ENCODE data around the gene OR10A3. TPM values are rescaled to one million over a fixed set of nuclear protein-coding genes. Genes with fewer than 3 reads are reported as not detected.
A peak's percentile ranks its signal among the peaks of the same experiment; 100 is the strongest.

The OR10A3 gene
- total RNA-seq, 1 donor from 2014 or later = not detected

DNA sequence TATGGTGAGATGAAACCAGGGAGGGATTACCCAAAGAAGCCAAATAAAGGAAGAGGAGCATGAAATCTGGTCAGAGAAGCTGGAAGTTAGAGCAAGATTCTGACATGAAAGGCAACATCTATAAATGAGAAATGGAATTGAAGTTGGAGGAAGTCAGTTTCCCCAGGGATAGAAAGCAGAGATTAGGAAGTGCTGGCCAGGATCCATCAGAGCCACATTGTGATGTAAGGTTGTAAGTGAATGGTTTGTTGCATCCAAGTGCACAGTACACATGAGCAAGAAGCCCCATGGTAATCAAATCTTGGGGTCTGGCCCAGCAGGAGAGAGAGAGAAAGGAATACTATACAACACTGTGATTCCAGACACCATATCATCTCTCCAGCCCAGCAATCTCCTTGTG is 30.3 kb upstream of the OR10A3 start:
- DNase-seq (ENCODE audit: low spot score) = no peak
- H3K9me3 Mint-ChIP-seq = no peaks in the 10 kb centered on the region
- no peak overlapping the region for H3K4me3 ChIP-seq
- no peak overlapping the region for H3K9ac ChIP-seq
- H3F3A ChIP-seq (ENCODE audit: low read depth) = no peaks in the 10 kb centered on the region
- H3K36me3 Mint-ChIP-seq = no peaks in the 10 kb centered on the region
- no peak overlapping the region for H3K27ac Mint-ChIP-seq
- no peaks in the 10 kb centered on the region for H3K27me3 Mint-ChIP-seq (ENCODE audit: insufficient read depth, low read depth)
- TF ChIP-seq, protein P1, sequence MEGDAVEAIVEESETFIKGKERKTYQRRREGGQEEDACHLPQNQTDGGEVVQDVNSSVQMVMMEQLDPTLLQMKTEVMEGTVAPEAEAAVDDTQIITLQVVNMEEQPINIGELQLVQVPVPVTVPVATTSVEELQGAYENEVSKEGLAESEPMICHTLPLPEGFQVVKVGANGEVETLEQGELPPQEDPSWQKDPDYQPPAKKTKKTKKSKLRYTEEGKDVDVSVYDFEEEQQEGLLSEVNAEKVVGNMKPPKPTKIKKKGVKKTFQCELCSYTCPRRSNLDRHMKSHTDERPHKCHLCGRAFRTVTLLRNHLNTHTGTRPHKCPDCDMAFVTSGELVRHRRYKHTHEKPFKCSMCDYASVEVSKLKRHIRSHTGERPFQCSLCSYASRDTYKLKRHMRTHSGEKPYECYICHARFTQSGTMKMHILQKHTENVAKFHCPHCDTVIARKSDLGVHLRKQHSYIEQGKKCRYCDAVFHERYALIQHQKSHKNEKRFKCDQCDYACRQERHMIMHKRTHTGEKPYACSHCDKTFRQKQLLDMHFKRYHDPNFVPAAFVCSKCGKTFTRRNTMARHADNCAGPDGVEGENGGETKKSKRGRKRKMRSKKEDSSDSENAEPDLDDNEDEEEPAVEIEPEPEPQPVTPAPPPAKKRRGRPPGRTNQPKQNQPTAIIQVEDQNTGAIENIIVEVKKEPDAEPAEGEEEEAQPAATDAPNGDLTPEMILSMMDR (IDR thresholded peaks at IDR 0.05) = no peak
- no peak for TF ChIP-seq EZH2phosphoT487 (IDR thresholded peaks at IDR 0.05)
- no peak for TF ChIP-seq EZH2 (IDR thresholded peaks at IDR 0.05)
- no peak overlapping the region for H3K27ac ChIP-seq
- no peaks in the 10 kb centered on the region for H3K9me3 ChIP-seq (ENCODE audit: low read depth)
- no peak overlapping the region for H3K4me2 ChIP-seq
- no peak overlapping the region for H3K4me3 Mint-ChIP-seq
- H3K4me1 ChIP-seq = no peaks in the 10 kb centered on the region
- no peaks in the 10 kb centered on the region for H3K36me3 ChIP-seq
- H3K4me1 Mint-ChIP-seq = no peaks in the 10 kb centered on the region
- H3K27me3 ChIP-seq = no peaks in the 10 kb centered on the region
- H3K79me2 ChIP-seq (ENCODE audit: low read depth) = no peaks in the 10 kb centered on the region
- H4K20me1 ChIP-seq (ENCODE audit: low read depth) = no peaks in the 10 kb centered on the region
- peak overlapping the region; percentile 57 for H2AFZ ChIP-seq (replicated peaks)

DNA sequence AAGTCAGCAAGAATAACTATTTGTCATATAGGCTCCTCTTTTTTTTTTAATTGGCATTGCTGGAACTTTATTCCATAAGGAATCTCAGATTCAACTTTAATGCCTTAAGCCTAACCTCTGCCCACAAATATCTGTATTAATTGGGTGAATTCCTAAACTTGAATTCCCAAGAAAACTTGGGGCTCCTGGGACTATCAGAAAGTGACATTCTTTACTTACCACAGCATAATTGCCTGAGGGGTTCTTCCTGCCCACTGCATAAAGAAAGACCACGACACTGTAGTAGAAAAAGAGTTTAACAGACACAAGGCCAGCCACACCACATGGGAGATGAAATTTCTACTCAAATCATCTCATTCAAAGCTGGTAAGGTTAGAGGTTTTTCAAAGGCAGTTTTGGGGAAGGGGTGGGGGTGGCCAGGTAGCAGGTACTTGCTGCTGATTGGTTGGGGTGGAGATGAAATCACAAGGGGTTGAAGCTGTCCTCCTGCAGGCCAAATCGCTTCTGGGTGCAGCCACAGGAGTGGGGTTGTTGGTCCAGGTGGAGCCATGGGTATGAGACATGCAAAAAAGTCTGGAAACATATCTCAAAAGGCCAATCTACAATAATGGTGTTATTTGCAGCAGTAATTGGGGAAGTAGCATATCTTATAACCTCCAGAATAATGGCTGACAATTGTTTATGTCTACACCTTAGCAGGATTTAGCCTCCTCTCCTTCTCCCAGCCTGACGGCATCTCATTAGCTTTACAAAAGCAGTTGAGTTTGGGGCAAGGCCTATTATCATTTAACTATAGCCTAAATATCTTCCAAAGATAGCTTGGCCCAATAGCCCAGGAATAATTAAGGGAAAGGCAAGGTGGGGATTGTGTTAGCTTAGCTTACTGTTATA is 28.5 kb upstream of the OR10A3 start:
- H3K27ac Mint-ChIP-seq = no peak overlapping the region
- H3K4me2 ChIP-seq = no peak overlapping the region

DNA sequence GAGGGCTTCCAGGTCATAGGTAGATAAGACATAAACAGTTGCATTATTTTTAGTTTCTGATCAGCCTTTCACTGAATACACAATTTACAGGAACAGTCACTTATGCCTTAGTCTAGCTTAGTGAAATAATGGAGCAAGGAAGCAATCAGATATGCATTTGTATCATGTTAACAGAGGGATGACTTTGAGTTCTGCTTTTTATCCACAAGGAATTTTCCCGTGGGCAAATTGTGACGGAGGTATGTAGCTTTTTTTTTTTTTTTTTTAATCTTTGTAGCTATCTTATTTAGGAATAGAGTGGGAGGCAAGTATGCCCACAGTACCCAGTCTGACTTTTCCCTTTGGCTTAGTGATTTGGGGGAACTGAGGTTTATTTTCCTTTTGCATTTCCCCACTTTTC is 27.2 kb upstream of the OR10A3 start:
- Mint-ChIP-seq H3K27ac (no peak overlapping the region), H3K4me1 (no peaks in the 10 kb centered on the region), H3K27me3 (ENCODE audit: insufficient read depth, low read depth) (no peaks in the 10 kb centered on the region), H3K9me3 (no peaks in the 10 kb centered on the region), H3K4me3 (no peak overlapping the region), H3K36me3 (no peaks in the 10 kb centered on the region)
- H3K36me3 ChIP-seq = no peaks in the 10 kb centered on the region
- H4K20me1 ChIP-seq (ENCODE audit: low read depth) = no peaks in the 10 kb centered on the region
- no peaks in the 10 kb centered on the region for H3K79me2 ChIP-seq (ENCODE audit: low read depth)
- no peaks in the 10 kb centered on the region for H3K9me3 ChIP-seq (ENCODE audit: low read depth)
- DNase-seq (ENCODE audit: low spot score) = no peak
- H3K27ac ChIP-seq = no peak overlapping the region
- H3K27me3 ChIP-seq = no peaks in the 10 kb centered on the region
- no peak overlapping the region for H3K9ac ChIP-seq
- TF ChIP-seq, protein P1 (IDR thresholded peaks at IDR 0.05) = no peak
- no peak for TF ChIP-seq EZH2 (IDR thresholded peaks at IDR 0.05)
- TF ChIP-seq EZH2phosphoT487 (IDR thresholded peaks at IDR 0.05) = no peak
- H3K4me1 ChIP-seq = no peaks in the 10 kb centered on the region
- no peaks in the 10 kb centered on the region for H3F3A ChIP-seq (ENCODE audit: low read depth)
- no peak overlapping the region for H3K4me2 ChIP-seq
- H2AFZ ChIP-seq (replicated peaks) = no peak overlapping the region
- H3K4me3 ChIP-seq = no peak overlapping the region

More for the DNA sequence above, 28.5 kb upstream of the OR10A3 start:
- Histone ChIP-seq H3K4me1 (no peaks in the 10 kb centered on the region), H3K27me3 (no peaks in the 10 kb centered on the region), H4K20me1 (ENCODE audit: low read depth) (no peaks in the 10 kb centered on the region), H3K9me3 (ENCODE audit: low read depth) (no peaks in the 10 kb centered on the region), H3K9ac (no peak overlapping the region), H3F3A (ENCODE audit: low read depth) (no peaks in the 10 kb centered on the region), H3K27ac (no peak overlapping the region), H2AFZ (replicated peaks) (peak overlapping the region; percentile 2), H3K79me2 (ENCODE audit: low read depth) (no peaks in the 10 kb centered on the region), H3K36me3 (no peaks in the 10 kb centered on the region), H3K4me3 (no peak overlapping the region)
- Mint-ChIP-seq H3K4me1 (no peaks in the 10 kb centered on the region), H3K4me3 (no peak overlapping the region), H3K9me3 (no peaks in the 10 kb centered on the region), H3K36me3 (no peaks in the 10 kb centered on the region), H3K27me3 (ENCODE audit: insufficient read depth, low read depth) (no peaks in the 10 kb centered on the region)
- no peak for TF ChIP-seq EZH2 (IDR thresholded peaks at IDR 0.05)
- TF ChIP-seq, protein P1 (IDR thresholded peaks at IDR 0.05) = no peak
- TF ChIP-seq EZH2phosphoT487 (IDR thresholded peaks at IDR 0.05) = no peak
- DNase-seq (ENCODE audit: low spot score) = no peak
